GM18526 (cell line): ENCODE results near the gene ARHGEF28.

Experiments
- POLR2A ChIP-seq: IDR thresholded peaks from 3 replicates; pipeline ENCODE4 v1.6.1; 2011; ENCODE audit not compliant: insufficient read length; ENCODE audit errors: extremely low read depth

ARHGEF28 gene

GRCh38 chr5:73757416-73757815, 131.4 kb downstream of the ARHGEF28 start:
- no peak for TF ChIP-seq POLR2A

- no peak for TF ChIP-seq POLR2A
Observed at GRCh38 chr5:73759771-73760170, 133.8 kb downstream of the ARHGEF28 start.

GRCh38 chr5:73763300-73764032, 137.5 kb downstream of the ARHGEF28 start:
- TF ChIP-seq POLR2A, result no peak

- no peak for TF ChIP-seq POLR2A
Observed at GRCh38 chr5:73764586-73764985, 138.6 kb downstream of the ARHGEF28 start.

- no peak for TF ChIP-seq POLR2A
Observed at GRCh38 chr5:73764996-73765395, 139.0 kb downstream of the ARHGEF28 start.

- no peak for TF ChIP-seq POLR2A
Observed at GRCh38 chr5:73766902-73767301, 140.9 kb downstream of the ARHGEF28 start.

- TF ChIP-seq POLR2A, result no peak
Observed at GRCh38 chr5:73770172-73771025, 144.4 kb downstream of the ARHGEF28 start.

GRCh38 chr5:73774924-73775323, 148.9 kb downstream of the ARHGEF28 start:
- TF ChIP-seq POLR2A, result no peak

GRCh38 chr5:73776405-73776804, 150.4 kb downstream of the ARHGEF28 start:
- no peak for TF ChIP-seq POLR2A

GRCh38 chr5:73777192-73777591, 151.2 kb downstream of the ARHGEF28 start:
- no peak for TF ChIP-seq POLR2A

- no peak for TF ChIP-seq POLR2A
Observed at GRCh38 chr5:73780302-73781080, 154.5 kb downstream of the ARHGEF28 start.

- no peak for TF ChIP-seq POLR2A
Observed at GRCh38 chr5:73781107-73781768, 155.2 kb downstream of the ARHGEF28 start.

GRCh38 chr5:73783828-73784227, 157.8 kb downstream of the ARHGEF28 start:
- TF ChIP-seq POLR2A, result no peak

GRCh38 chr5:73786043-73786831, 160.2 kb downstream of the ARHGEF28 start:
- TF ChIP-seq POLR2A, result no peak
